Spleen (tissue), 11 donors: ENCODE data around the gene CX3CR1. TPM values are rescaled to one million over a fixed set of nuclear protein-coding genes. Genes with fewer than 3 reads are reported as not detected.
"Not testable (repeated sequence)": the region's sequence is repeated elsewhere in the genome, so short reads cannot be mapped to it uniquely, and the experiment has no call there.

ENCODE experiments used
- DNase-seq: peaks from one replicate; pipeline ENCODE4 v3.0.0-alpha.2; 2020
- H3K27ac ChIP-seq, 8 donors: fragments of 200-600 bp; sonication (generic) in 7 of 8; 1 replicate in 4 of 8; 2 replicates in 4 of 8; pipeline versions ENCODE4 v1.5.0 to v1.8.0; 2016 to 2021; ENCODE audit warnings: inconsistent platforms in 4 of 8, mild to moderate bottlenecking in 4 of 8, moderate library complexity in 1 of 8
- H3K27me3 ChIP-seq, 7 donors: fragments of 200-600 bp; sonication (generic) in 6 of 7; replicated peaks in 1 of 7; 1 replicate in 4 of 7; 2 replicates in 3 of 7; pipeline versions ENCODE4 v1.5.0 to v1.8.0; 2016 to 2021; ENCODE audit warnings: inconsistent platforms in 3 of 7, mild to moderate bottlenecking in 1 of 7
- H3K36me3 ChIP-seq, 6 donors: fragments of 200-600 bp; sonication (generic) in 5 of 6; 1 replicate in 4 of 6; 2 replicates in 2 of 6; pipeline versions ENCODE4 v1.5.0 to v1.8.0; 2016 to 2021; ENCODE audit warnings: inconsistent platforms in 2 of 6
- H3K4me1 ChIP-seq, 6 donors: fragments of 200-600 bp; sonication (generic) in 5 of 6; 1 replicate in 3 of 6; 2 replicates in 3 of 6; pipeline versions ENCODE4 v1.5.0 to v1.8.0; 2016 to 2021; ENCODE audit warnings: inconsistent platforms in 3 of 6
- H3K4me3 ChIP-seq, 8 donors: fragments of 200-600 bp; sonication (generic) in 7 of 8; 1 replicate in 4 of 8; 2 replicates in 4 of 8; pipeline versions ENCODE4 v1.5.0 to v1.8.0; 2016 to 2021; ENCODE audit warnings: inconsistent platforms in 4 of 8, mild to moderate bottlenecking in 4 of 8, moderate library complexity in 2 of 8
- H3K9me3 ChIP-seq, 8 donors: fragments of 200-600 bp; sonication (generic) in 7 of 8; 1 replicate in 4 of 8; 2 replicates in 4 of 8; pipeline versions ENCODE4 v1.5.0 to v1.8.0; 2016 to 2021; ENCODE audit warnings: inconsistent platforms in 4 of 8
- POLR2A ChIP-seq, 3 donors: fragments of 450-650 bp; IDR thresholded peaks; one replicate each; pipeline ENCODE4 v1.5.1; 2017; ENCODE audit warnings: antibody characterized with exemption in 3 of 3, mild to moderate bottlenecking in 1 of 3
- POLR2AphosphoS5 ChIP-seq, 3 donors: sonication (generic); formaldehyde crosslinking; IDR thresholded peaks; one replicate each; pipeline ENCODE4 v1.5.1; 2017; ENCODE audit warnings: antibody characterized with exemption in 3 of 3
- WGBS, 5 donors: extraction: QIAGEN DNeasy Blood & Tissue Kit in 3 of 5; methylation state at CpG; one replicate each; pipeline versions ENCODE4 v1.1.5 to v1.1.7; 2013 to 2018; 5-methylcytosine and 5-hydroxymethylcytosine counted together
- intact Hi-C: fragments of 100-400 bp; cut with DNase I; formaldehyde crosslinking; loops from one replicate; pipeline ENCODE4 v1.15.0; 2023; ENCODE audit warnings: low total_unique reads
- polyA plus RNA-seq, 3 donors: library from polyadenylated mRNA; stranded (reverse); fragments of 200-250 nt; gene quantifications; one replicate each; pipeline ENCODE4 v1.2.1, GENCODE V29; 2013
- total RNA-seq, 7 donors: library from RNA; depleted of rRNA in 3 of 7; stranded (reverse); fragments of >200 nt in 3 of 7; fragmentation: NEBNext Ultra II Directional in 4 of 7; extraction: Animal tissue kit (Norgen Biotek cat#: 25700) in 4 of 7; gene quantifications; one replicate each; pipeline versions ENCODE4 v1.1.0 to v1.2.1, GENCODE V29; 2016 to 2021
- TF ChIP-seq, protein P1 (sequence below), 11 experiments: fragments of 200-600 bp in 7 of 11; fragments of 450-650 bp in 4 of 11; sonication (generic) in 4 of 11; IDR thresholded peaks in 8 of 11; conservative IDR thresholded peaks in 3 of 11; 1 replicate in 7 of 11; 2 replicates in 4 of 11; pipeline versions ENCODE4 v1.4.0 to v1.8.0; 2016 to 2021; ENCODE audit warnings: antibody characterized with exemption in 11 of 11, inconsistent platforms in 4 of 11, mild to moderate bottlenecking in 1 of 11
- donor health status: healthy with polysubstance abuse.
- donor health status: DM: no; HTN: no; CAD: no; lungs with moderate emphysema.
- donor health status: DM: no; HTN: no; CAD: no.
- donor health status: Bipolar disorder and iron deficiency.
- donor health status: healthy.
- donor health status: DM: no; HTN: no; CAD: no.
- donor health status: DM: yes; HTN: yes; CAD: no.

CX3CR1 gene
- total and polyA plus RNA-seq, 10 donors, result 0.09 to 15.0 (median 6.2) TPM

GRCh38 chr3:39228496-39228895 is 51.3 kb downstream of the CX3CR1 start:
- intact Hi-C loops, result no loop called here
- DNase-seq, result no peak
- H3K4me1 ChIP-seq, result peaks cover 0 to 30% (median 8%) of the 10 kb centered on the region in 6 donors
- no peaks in the 10 kb centered on the region for H3K9me3 ChIP-seq
- H3K4me3 ChIP-seq, result no peak overlapping the region
- WGBS, 5 donors, result 79 to 95% (median 80%) methylated on average over 3 to 4 of the region's 4 CpGs
- H3K36me3 ChIP-seq, result no peaks in the 10 kb centered on the region
- H3K27me3 ChIP-seq, result peaks cover 0 to 2% (median 0%) of the 10 kb centered on the region in 7 donors
- no peak overlapping the region for H3K27ac ChIP-seq
- no peak for TF ChIP-seq POLR2AphosphoS5 (IDR thresholded peaks at IDR 0.05)
- TF ChIP-seq POLR2A (IDR thresholded peaks at IDR 0.05), result no peak
- TF ChIP-seq, protein P1, sequence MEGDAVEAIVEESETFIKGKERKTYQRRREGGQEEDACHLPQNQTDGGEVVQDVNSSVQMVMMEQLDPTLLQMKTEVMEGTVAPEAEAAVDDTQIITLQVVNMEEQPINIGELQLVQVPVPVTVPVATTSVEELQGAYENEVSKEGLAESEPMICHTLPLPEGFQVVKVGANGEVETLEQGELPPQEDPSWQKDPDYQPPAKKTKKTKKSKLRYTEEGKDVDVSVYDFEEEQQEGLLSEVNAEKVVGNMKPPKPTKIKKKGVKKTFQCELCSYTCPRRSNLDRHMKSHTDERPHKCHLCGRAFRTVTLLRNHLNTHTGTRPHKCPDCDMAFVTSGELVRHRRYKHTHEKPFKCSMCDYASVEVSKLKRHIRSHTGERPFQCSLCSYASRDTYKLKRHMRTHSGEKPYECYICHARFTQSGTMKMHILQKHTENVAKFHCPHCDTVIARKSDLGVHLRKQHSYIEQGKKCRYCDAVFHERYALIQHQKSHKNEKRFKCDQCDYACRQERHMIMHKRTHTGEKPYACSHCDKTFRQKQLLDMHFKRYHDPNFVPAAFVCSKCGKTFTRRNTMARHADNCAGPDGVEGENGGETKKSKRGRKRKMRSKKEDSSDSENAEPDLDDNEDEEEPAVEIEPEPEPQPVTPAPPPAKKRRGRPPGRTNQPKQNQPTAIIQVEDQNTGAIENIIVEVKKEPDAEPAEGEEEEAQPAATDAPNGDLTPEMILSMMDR (IDR thresholded peaks at IDR 0.05 in 8 of 11, conservative IDR thresholded peaks at IDR 0.05 in 3 of 11), result no peak

GRCh38 chr3:39227596-39227995 is 52.2 kb downstream of the CX3CR1 start:
- intact Hi-C loops, DNase-seq, H3K27ac ChIP-seq, H3K4me3 ChIP-seq, H3K9me3 ChIP-seq, H3K36me3 ChIP-seq, H3K27me3 ChIP-seq: not testable (repeated sequence)
- WGBS, 5 donors, result 93 to 97% (median 96%) methylated on average over 3 to 30 of the region's 32 CpGs
- H3K4me1 ChIP-seq, result peaks cover 0 to 21% (median 8%) of the 10 kb centered on the region in 6 donors

GRCh38 chr3:39226106-39226741 is 53.6 kb downstream of the CX3CR1 start:
- Histone ChIP-seq H3K4me1 (peaks cover 0 to 16% (median 8%) of the 10 kb centered on the region in 6 donors), H3K36me3 (no peaks in the 10 kb centered on the region), H3K27me3 (no peaks in the 10 kb centered on the region), H3K27ac (no peak overlapping the region), H3K9me3 (no peaks in the 10 kb centered on the region), H3K4me3 (no peak overlapping the region)
- DNase-seq, result no peak
- 14 to 29% (median 20%) methylated on average over 3 of the region's 3 CpGs for WGBS, 5 donors
- intact Hi-C loops, result no loop called here
- TF ChIP-seq POLR2A (IDR thresholded peaks at IDR 0.05) (no peak), POLR2AphosphoS5 (IDR thresholded peaks at IDR 0.05) (no peak)
- TF ChIP-seq, protein P1 (IDR thresholded peaks at IDR 0.05 in 8 of 11, conservative IDR thresholded peaks at IDR 0.05 in 3 of 11), result no peak

DNA sequence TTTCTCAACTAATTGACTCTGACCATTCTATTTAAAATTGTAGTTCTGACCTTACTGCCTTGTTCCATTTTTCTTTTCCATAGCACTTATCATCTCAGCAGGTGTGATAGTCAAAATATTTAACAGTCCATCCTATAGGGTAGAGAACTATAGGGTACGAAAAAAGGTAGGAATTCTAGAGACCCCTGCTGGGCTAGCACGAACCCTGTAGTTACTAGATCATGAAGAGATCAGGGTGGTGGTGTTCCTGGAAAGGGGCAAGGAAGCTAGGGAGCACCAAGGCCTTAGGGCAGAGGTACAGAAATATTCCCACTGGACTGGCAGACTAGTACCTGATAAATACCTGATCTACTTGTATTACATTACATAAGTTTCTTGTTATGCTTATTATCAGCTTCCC is 55.5 kb downstream of the CX3CR1 start:
- no peak overlapping the region for H3K27ac ChIP-seq
- no peaks in the 10 kb centered on the region for H3K36me3 ChIP-seq
- WGBS, 5 donors, result 86 to 96% (median 89%) methylated on average over 2 of the region's 2 CpGs
- H3K27me3 ChIP-seq, result no peaks in the 10 kb centered on the region
- H3K4me3 ChIP-seq, result no peak overlapping the region
- H3K9me3 ChIP-seq, result no peaks in the 10 kb centered on the region
- intact Hi-C loops, result no loop called here
- TF ChIP-seq POLR2AphosphoS5 (IDR thresholded peaks at IDR 0.05) (no peak), POLR2A (IDR thresholded peaks at IDR 0.05) (no peak)
- TF ChIP-seq, protein P1 (IDR thresholded peaks at IDR 0.05 in 8 of 11, conservative IDR thresholded peaks at IDR 0.05 in 3 of 11), result no peak
- peaks cover 0 to 26% (median 12%) of the 10 kb centered on the region in 6 donors for H3K4me1 ChIP-seq
- DNase-seq, result no peak
